Neuronal stem cell (in vitro differentiated cells): Measurements from ENCODE around the gene LRMDA.

ENCODE experiments used
- DNase-seq: peaks from one replicate; pipeline ENCODE4 v3.0.0-alpha.2; 2013; ENCODE audit warnings: low spot score
- H2AFZ ChIP-seq: one replicate; pipeline ENCODE4 v1.6.1; 2013; ENCODE audit warnings: mild to moderate bottlenecking, low read length, inconsistent platforms
- H2AK5ac ChIP-seq: 2 replicates; pipeline ENCODE4 v1.6.1; 2013; ENCODE audit warnings: low read depth, mild to moderate bottlenecking, inconsistent platforms, low read length, moderate library complexity, mixed read lengths
- H2BK120ac ChIP-seq: 2 replicates; pipeline ENCODE4 v1.6.1; 2013; ENCODE audit warnings: low read depth, mild to moderate bottlenecking, inconsistent platforms, low read length, moderate library complexity, mixed read lengths
- H2BK12ac ChIP-seq: one replicate; pipeline ENCODE4 v1.6.1; 2013; ENCODE audit warnings: low read length, inconsistent platforms
- H2BK15ac ChIP-seq: 2 replicates; pipeline ENCODE4 v1.6.1; 2013; ENCODE audit warnings: mild to moderate bottlenecking, low read length, inconsistent platforms, mixed read lengths
- H2BK5ac ChIP-seq: one replicate; pipeline ENCODE4 v1.6.1; 2013; ENCODE audit warnings: inconsistent platforms, mild to moderate bottlenecking, low read length, moderate library complexity
- H3K14ac ChIP-seq: one replicate; pipeline ENCODE4 v1.6.1; 2013; ENCODE audit warnings: low read length, inconsistent platforms
- H3K18ac ChIP-seq: 2 replicates; pipeline ENCODE4 v1.6.1; 2013; ENCODE audit warnings: low read length, inconsistent platforms
- H3K23ac ChIP-seq: 2 replicates; pipeline ENCODE4 v1.6.1; 2013; ENCODE audit warnings: low read depth, mild to moderate bottlenecking, mixed read lengths, low read length, inconsistent platforms; ENCODE audit not compliant: poor library complexity
- H3K27ac ChIP-seq: replicated peaks from 3 replicates; pipeline ENCODE4 v1.5.1; 2013; ENCODE audit warnings: low read length, inconsistent platforms
- H3K27me3 ChIP-seq, 3 experiments: 2 replicates each; pipeline ENCODE4 v1.6.1; 2013; ENCODE audit warnings: low read length in 3 of 3, mild to moderate bottlenecking in 2 of 3, inconsistent platforms in 1 of 3, low read depth in 1 of 3, mixed read lengths in 1 of 3, moderate library complexity in 1 of 3; ENCODE audit not compliant: control insufficient read depth in 3 of 3, insufficient read depth in 3 of 3
- H3K36me3 ChIP-seq, 2 donors: replicated peaks in 1 of 2; 2 replicates each; pipeline ENCODE4 v1.6.1; 2013; ENCODE audit warnings: low read length in 2 of 2; ENCODE audit not compliant: control insufficient read depth in 2 of 2, insufficient read depth in 2 of 2
- H3K4ac ChIP-seq: 2 replicates; pipeline ENCODE4 v1.6.1; 2013; ENCODE audit warnings: inconsistent platforms, mild to moderate bottlenecking, low read length, moderate library complexity
- H3K4me1 ChIP-seq, 2 donors: 1 replicate in 1 of 2; 2 replicates in 1 of 2; pipeline ENCODE4 v1.6.1; 2013; ENCODE audit warnings: low read length in 2 of 2, low read depth in 1 of 2; ENCODE audit not compliant: control insufficient read depth in 2 of 2, insufficient read depth in 1 of 2
- H3K4me2 ChIP-seq: one replicate; pipeline ENCODE4 v1.6.1; 2013; ENCODE audit warnings: mild to moderate bottlenecking, low read length, inconsistent platforms; ENCODE audit not compliant: insufficient read depth, poor library complexity, severe bottlenecking
- H3K4me3 ChIP-seq, 2 donors: 2 replicates each; pipeline ENCODE4 v1.5.1; 2013; ENCODE audit warnings: low read length in 2 of 2, mild to moderate bottlenecking in 2 of 2, inconsistent platforms in 1 of 2, moderate library complexity in 1 of 2
- H3K79me1 ChIP-seq: one replicate; pipeline ENCODE4 v1.6.1; 2013; ENCODE audit warnings: low read depth, mild to moderate bottlenecking, inconsistent platforms, low read length, moderate library complexity
- H3K9ac ChIP-seq: one replicate; pipeline ENCODE4 v1.6.1; 2013; ENCODE audit warnings: mild to moderate bottlenecking, low read depth, low read length, inconsistent platforms; ENCODE audit not compliant: poor library complexity
- H3K9me3 ChIP-seq, 2 donors: replicated peaks in 1 of 2; 2 replicates each; pipeline versions ENCODE3 to v1.6.1; 2013; ENCODE audit warnings: low read length in 2 of 2, mild to moderate bottlenecking in 2 of 2, inconsistent platforms in 1 of 2, low read depth in 1 of 2, mixed read lengths in 1 of 2, moderate library complexity in 1 of 2; ENCODE audit not compliant: control insufficient read depth in 2 of 2, insufficient read depth in 1 of 2
- H4K8ac ChIP-seq: one replicate; pipeline ENCODE4 v1.6.1; 2013; ENCODE audit warnings: low read depth, mild to moderate bottlenecking, inconsistent platforms, low read length, moderate library complexity
- H4K91ac ChIP-seq: one replicate; pipeline ENCODE4 v1.6.1; 2013; ENCODE audit warnings: low read length, low read depth, mild to moderate bottlenecking, inconsistent platforms; ENCODE audit not compliant: poor library complexity
- WGBS, 2 donors: extraction: QIAGEN DNeasy Blood & Tissue Kit; methylation state at CpG; one replicate each; pipeline ENCODE4 v1.1.7; 2013; ENCODE audit warnings: missing lambda C conversion rate in 2 of 2, mixed read lengths in 1 of 2; ENCODE audit not compliant: insufficient read length in 2 of 2, insufficient replicate concordance in 1 of 2; ENCODE audit errors: extremely low coverage in 2 of 2; 5-methylcytosine and 5-hydroxymethylcytosine counted together

Gene LRMDA

GRCh38 chr10:76179806-76180205 is 748.4 kb downstream of the LRMDA start:
- Histone ChIP-seq H3K4me2 (no peak overlapping the region), H3K36me3 (no peaks in the 10 kb centered on the region), H3K23ac (no peak overlapping the region), H3K9me3 (no peaks in the 10 kb centered on the region), H3K4me1 (no peaks in the 10 kb centered on the region), H3K4ac (no peak overlapping the region), H3K14ac (no peak overlapping the region), H2BK15ac (no peak overlapping the region), H2AFZ (no peak overlapping the region), H4K8ac (no peak overlapping the region), H3K27me3 (peaks cover 0 to 5% (median 0%) of the 10 kb centered on the region in 3 experiments), H2AK5ac (no peak overlapping the region), H3K4me3 (no peak overlapping the region), H2BK12ac (no peak overlapping the region), H2BK120ac (no peak overlapping the region), H4K91ac (no peak overlapping the region), H3K27ac (no peak overlapping the region), H3K9ac (no peak overlapping the region), H3K79me1 (no peaks in the 10 kb centered on the region), H3K18ac (no peak overlapping the region), H2BK5ac (no peak overlapping the region)
- DNase-seq, result no peak
- WGBS, 2 donors, result no CpG with 5 or more reads among the region's 5 CpGs

- H3K4ac ChIP-seq, result no peak overlapping the region
- no peak overlapping the region for H3K4me3 ChIP-seq
- no peak overlapping the region for H2AFZ ChIP-seq
- H3K36me3 ChIP-seq, result no peaks in the 10 kb centered on the region
- no peaks in the 10 kb centered on the region for H3K4me1 ChIP-seq
- H3K27ac ChIP-seq, result no peak overlapping the region
- no peak for DNase-seq
- no CpG with 5 or more reads among the region's 5 CpGs for WGBS, 2 donors
- H3K9ac ChIP-seq, result no peak overlapping the region
- no peak overlapping the region for H4K8ac ChIP-seq
- no peak overlapping the region for H3K23ac ChIP-seq
- H3K9me3 ChIP-seq, result no peaks in the 10 kb centered on the region
- no peaks in the 10 kb centered on the region for H3K27me3 ChIP-seq
- no peaks in the 10 kb centered on the region for H3K79me1 ChIP-seq
- no peak overlapping the region for H3K14ac ChIP-seq
- H3K18ac ChIP-seq, result no peak overlapping the region
- H3K4me2 ChIP-seq, result no peak overlapping the region
- no peak overlapping the region for H4K91ac ChIP-seq
- H2AK5ac ChIP-seq, result no peak overlapping the region
- H2BK120ac ChIP-seq, result no peak overlapping the region
- no peak overlapping the region for H2BK12ac ChIP-seq
- H2BK5ac ChIP-seq, result no peak overlapping the region
- no peak overlapping the region for H2BK15ac ChIP-seq
Observed at GRCh38 chr10:76184647-76185046, 753.2 kb downstream of the LRMDA start.

DNA sequence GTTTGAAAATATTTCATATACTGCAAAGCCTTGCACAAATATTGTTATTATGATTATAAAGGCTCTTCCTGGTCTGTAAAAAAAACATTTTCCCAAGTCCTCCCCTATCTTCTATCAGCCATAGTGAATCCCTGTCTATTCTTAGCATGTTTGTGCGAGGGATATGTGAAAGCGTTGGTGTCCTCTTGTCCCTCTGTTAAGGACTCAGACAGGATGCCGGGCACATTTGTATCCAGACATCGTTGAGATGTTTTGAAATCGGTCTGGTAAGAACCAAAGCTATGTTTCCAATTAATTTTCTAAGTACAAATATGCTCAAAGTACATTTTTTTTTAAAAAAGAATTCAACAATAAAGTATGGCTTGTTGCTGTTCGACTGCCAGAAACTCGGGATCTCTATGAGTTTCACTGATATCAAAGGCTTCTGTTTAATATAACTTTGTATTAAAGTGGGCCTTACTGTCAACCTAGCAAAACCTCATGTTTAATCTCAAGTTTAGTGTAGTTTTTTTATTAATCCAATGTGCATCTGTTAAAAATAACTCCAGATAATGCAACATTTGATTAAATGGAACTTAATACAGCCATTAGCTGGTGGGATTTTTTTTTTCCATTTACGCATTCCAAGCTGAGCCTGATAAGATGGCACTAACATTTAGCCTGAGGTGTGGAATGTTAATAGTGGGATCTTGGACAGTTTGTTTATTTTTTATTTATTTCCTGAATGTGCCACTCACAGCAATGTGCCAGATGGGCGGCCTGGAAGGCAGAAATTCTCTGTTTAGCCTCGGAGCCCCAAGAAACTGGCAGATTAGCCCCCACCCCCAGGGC is 754.3 kb downstream of the LRMDA start:
- Histone ChIP-seq H3K4ac (no peak overlapping the region), H3K27me3 (no peaks in the 10 kb centered on the region), H3K79me1 (no peaks in the 10 kb centered on the region), H3K9ac (no peak overlapping the region), H2BK5ac (no peak overlapping the region), H4K8ac (no peak overlapping the region), H2BK12ac (no peak overlapping the region), H3K4me1 (peaks cover 2% of the 10 kb centered on the region in 2 donors), H3K36me3 (no peaks in the 10 kb centered on the region), H2BK120ac (no peak overlapping the region), H3K27ac (no peak overlapping the region), H3K4me2 (no peak overlapping the region), H3K14ac (no peak overlapping the region), H2BK15ac (no peak overlapping the region), H2AFZ (no peak overlapping the region), H4K91ac (no peak overlapping the region), H3K18ac (no peak overlapping the region), H2AK5ac (no peak overlapping the region), H3K9me3 (no peaks in the 10 kb centered on the region), H3K4me3 (no peak overlapping the region), H3K23ac (no peak overlapping the region)
- no peak for DNase-seq
- WGBS, 2 donors, result no CpG with 5 or more reads among the region's 10 CpGs

DNA sequence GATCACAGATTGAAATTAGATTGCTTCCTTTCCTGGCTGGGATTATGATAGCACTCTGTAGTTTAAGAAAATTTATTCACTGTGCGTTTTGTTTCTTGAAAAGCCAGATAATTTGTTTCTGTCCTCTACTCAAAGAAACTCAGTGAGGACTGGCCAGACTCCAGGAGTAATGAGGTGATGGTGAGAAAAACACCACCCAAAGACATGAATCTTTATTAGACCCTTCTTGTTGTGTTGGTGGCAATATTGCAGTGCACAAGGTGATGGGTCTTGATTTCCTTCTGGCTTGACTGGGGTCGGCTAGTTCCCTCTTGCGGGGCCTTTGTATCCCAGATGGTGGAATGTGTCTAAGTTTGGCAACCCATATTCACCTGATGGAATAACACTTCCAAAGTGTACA is 756.8 kb downstream of the LRMDA start:
- H2BK5ac ChIP-seq, result no peak overlapping the region
- H3K36me3 ChIP-seq, result no peaks in the 10 kb centered on the region
- H2BK120ac ChIP-seq, result no peak overlapping the region
- no peak overlapping the region for H3K4me3 ChIP-seq
- no peaks in the 10 kb centered on the region for H3K79me1 ChIP-seq
- peaks cover 2% of the 10 kb centered on the region in 2 donors for H3K4me1 ChIP-seq
- no peak overlapping the region for H3K18ac ChIP-seq
- H3K4me2 ChIP-seq, result no peak overlapping the region
- H3K14ac ChIP-seq, result no peak overlapping the region
- H3K27ac ChIP-seq, result no peak overlapping the region
- no peak overlapping the region for H2AFZ ChIP-seq
- H3K4ac ChIP-seq, result no peak overlapping the region
- no peaks in the 10 kb centered on the region for H3K9me3 ChIP-seq
- no peak for DNase-seq
- no peak overlapping the region for H4K8ac ChIP-seq
- no peak overlapping the region for H4K91ac ChIP-seq
- H2AK5ac ChIP-seq, result no peak overlapping the region
- no peak overlapping the region for H2BK12ac ChIP-seq
- no CpG with 5 or more reads among the region's 3 CpGs for WGBS, 2 donors
- H3K27me3 ChIP-seq, result no peaks in the 10 kb centered on the region
- H3K23ac ChIP-seq, result no peak overlapping the region
- H2BK15ac ChIP-seq, result no peak overlapping the region
- H3K9ac ChIP-seq, result no peak overlapping the region
